ENCODE data around the gene TBC1D16.
"Not testable (repeated sequence)": the region's sequence is repeated elsewhere in the genome, so short reads cannot be mapped to it uniquely, and the experiment has no call there.

Gene TBC1D16

GRCh38 chr17:79971651-79972050 lies 64.0 kb downstream of the TBC1D16 start:
- no peak for DNase-seq

GRCh38 chr17:79970576-79971068 lies 65.0 kb downstream of the TBC1D16 start:
- DNase-seq = no peak

GRCh38 chr17:79969906-79970305 lies 65.8 kb downstream of the TBC1D16 start:
- DNase-seq = no peak

GRCh38 chr17:79968116-79968515 lies 67.6 kb downstream of the TBC1D16 start:
- no peak for DNase-seq

- DNase-seq = no peak
Observed at GRCh38 chr17:79966681-79967080, 69.0 kb downstream of the TBC1D16 start.

- DNase-seq = no peak
Observed at GRCh38 chr17:79965806-79966205, 69.9 kb downstream of the TBC1D16 start.

- not testable (repeated sequence) for DNase-seq
Observed at GRCh38 chr17:79962467-79962866, 73.2 kb downstream of the TBC1D16 start.

- not testable (repeated sequence) for DNase-seq
Observed at GRCh38 chr17:79961567-79961966, 74.1 kb downstream of the TBC1D16 start.

GRCh38 chr17:79960788-79961522 lies 74.7 kb downstream of the TBC1D16 start:
- no peak for DNase-seq

- DNase-seq = no peak
Observed at GRCh38 chr17:79959042-79959441, 76.6 kb downstream of the TBC1D16 start.

- no peak for DNase-seq
Observed at GRCh38 chr17:79956853-79957252, 78.8 kb downstream of the TBC1D16 start.

GRCh38 chr17:79956441-79956735 lies 79.3 kb downstream of the TBC1D16 start:
- not testable (repeated sequence) for DNase-seq

- no peak for DNase-seq
Observed at GRCh38 chr17:79955691-79956440, 79.8 kb downstream of the TBC1D16 start.

GRCh38 chr17:79955167-79955549 lies 80.5 kb downstream of the TBC1D16 start:
- no peak for DNase-seq

- no peak for DNase-seq
Observed at GRCh38 chr17:79954281-79955166, 81.1 kb downstream of the TBC1D16 start.

GRCh38 chr17:79953335-79953734 lies 82.3 kb downstream of the TBC1D16 start:
- no peak for DNase-seq

- no peak for DNase-seq
Observed at GRCh38 chr17:79952901-79953300, 82.8 kb downstream of the TBC1D16 start.

- no peak for DNase-seq
Observed at GRCh38 chr17:79952265-79952877, 83.3 kb downstream of the TBC1D16 start.

- DNase-seq = no peak
Observed at GRCh38 chr17:79951361-79952264, 84.1 kb downstream of the TBC1D16 start.

- DNase-seq = no peak
Observed at GRCh38 chr17:79950751-79951150, 84.9 kb downstream of the TBC1D16 start.

- DNase-seq = no peak
Observed at GRCh38 chr17:79950306-79950705, 85.4 kb downstream of the TBC1D16 start.
